Lower leg skin (tissue), 4 donors: Measurements from ENCODE around the gene TSPAN15. TPM values are rescaled to one million over a fixed set of nuclear protein-coding genes. Genes with fewer than 3 reads are reported as not detected.

Source experiments
- DNase-seq, 2 donors: peaks; one replicate each; pipeline ENCODE4 v3.0.0-alpha.2; 2019; ENCODE audit warnings: low spot score in 2 of 2
- H3K4me3 ChIP-seq: fragments of 200-600 bp; sonication (generic); 2 replicates; pipeline ENCODE4 v1.5.1; 2017; ENCODE audit warnings: mild to moderate bottlenecking, low read depth; ENCODE audit not compliant: poor library complexity, severe bottlenecking
- CTCF ChIP-seq, 3 donors: fragments of 450-650 bp; IDR thresholded peaks; one replicate each; pipeline ENCODE4 v1.5.1; 2016; ENCODE audit warnings: antibody characterized with exemption in 3 of 3, mild to moderate bottlenecking in 3 of 3, moderate library complexity in 2 of 3
- POLR2A ChIP-seq, 2 donors: fragments of 450-650 bp; IDR thresholded peaks; one replicate each; pipeline ENCODE4 v1.6.1; 2016 to 2017; ENCODE audit warnings: antibody characterized with exemption in 2 of 2, mild to moderate bottlenecking in 1 of 2, moderate library complexity in 1 of 2
- WGBS, 2 donors: methylation state at CpG; one replicate each; pipeline ENCODE4 v1.1.5; 2018; 5-methylcytosine and 5-hydroxymethylcytosine counted together
- intact Hi-C: fragments of 100-400 bp; cut with DNase I; formaldehyde crosslinking; loops from one replicate; pipeline ENCODE4 v1.15.0; 2023; ENCODE audit warnings: low total_unique reads
- total RNA-seq, 4 donors: library from RNA; depleted of rRNA; stranded (reverse); fragments of >200 nt; gene quantifications; one replicate each; pipeline ENCODE4 v1.1.0, GENCODE V29; 2016

Gene TSPAN15
- total RNA-seq, 4 donors from 2014 or later = 5.9 to 47.7 (median 13.0) TPM

GRCh38 chr10:69537449-69537848 lies 86.2 kb downstream of the TSPAN15 start:
- WGBS, 2 donors = 90 to 91% methylated on average over 6 of the region's 6 CpGs
- DNase-seq = no peak
- no peak overlapping the region for H3K4me3 ChIP-seq
- TF ChIP-seq POLR2A (IDR thresholded peaks at IDR 0.05) (no peak), CTCF (IDR thresholded peaks at IDR 0.05) (no peak)
- intact Hi-C loops = no loop called here

GRCh38 chr10:69538461-69538860 lies 87.2 kb downstream of the TSPAN15 start:
- WGBS, 2 donors = 69 to 79% methylated on average over 3 of the region's 3 CpGs
- intact Hi-C loops = no loop called here
- DNase-seq = no peak
- H3K4me3 ChIP-seq = no peak overlapping the region
- no peak for TF ChIP-seq CTCF (IDR thresholded peaks at IDR 0.05)
- no peak for TF ChIP-seq POLR2A (IDR thresholded peaks at IDR 0.05)

DNA sequence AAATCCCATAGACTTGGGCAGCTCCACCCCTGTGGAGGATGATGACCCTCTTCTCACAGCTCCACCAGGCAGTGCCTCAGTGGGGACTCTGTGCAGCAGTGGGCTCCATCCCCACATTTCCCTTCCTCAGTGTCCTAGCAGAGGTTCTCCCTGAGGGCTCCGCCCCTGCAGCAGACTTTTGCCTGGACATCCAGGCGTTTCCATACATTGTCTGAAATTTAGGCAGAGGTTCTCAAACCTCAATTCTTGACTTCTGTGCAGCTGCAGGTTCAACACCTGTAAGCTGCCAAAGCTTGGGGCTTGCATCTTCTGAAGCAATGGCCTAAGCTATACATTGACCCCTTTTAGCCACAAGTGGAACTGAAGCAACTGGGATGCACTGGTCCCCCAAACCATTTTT lies 90.2 kb downstream of the TSPAN15 start:
- TF ChIP-seq CTCF (IDR thresholded peaks at IDR 0.05) (no peak), POLR2A (IDR thresholded peaks at IDR 0.05) (no peak)
- H3K4me3 ChIP-seq = no peak overlapping the region
- intact Hi-C loops = no loop called here
- no peak for DNase-seq
- 52 to 94% methylated on average over 2 of the region's 2 CpGs for WGBS, 2 donors

DNA sequence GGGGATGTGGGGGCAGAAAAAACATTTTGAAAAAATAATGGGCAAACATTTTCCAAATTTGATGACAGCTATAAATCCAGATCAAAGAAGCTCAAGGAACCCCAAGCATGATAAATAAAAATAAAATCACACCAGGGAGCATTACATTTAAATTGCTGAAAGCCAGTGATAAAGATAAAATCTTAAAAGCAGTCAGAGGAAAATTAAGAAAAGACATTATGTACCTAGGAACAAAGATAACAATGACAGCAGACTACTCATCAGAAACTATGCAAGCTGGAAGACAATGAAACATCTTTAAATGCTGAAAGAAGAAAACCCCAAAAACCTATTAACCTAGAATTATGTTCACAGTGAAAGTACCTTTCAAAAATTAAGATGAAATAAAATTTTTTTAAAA lies 98.7 kb downstream of the TSPAN15 start:
- TF ChIP-seq CTCF (IDR thresholded peaks at IDR 0.05) (no peak), POLR2A (IDR thresholded peaks at IDR 0.05) (no peak)
- no peak for DNase-seq
- no peak overlapping the region for H3K4me3 ChIP-seq
- intact Hi-C loops = no loop called here

DNA sequence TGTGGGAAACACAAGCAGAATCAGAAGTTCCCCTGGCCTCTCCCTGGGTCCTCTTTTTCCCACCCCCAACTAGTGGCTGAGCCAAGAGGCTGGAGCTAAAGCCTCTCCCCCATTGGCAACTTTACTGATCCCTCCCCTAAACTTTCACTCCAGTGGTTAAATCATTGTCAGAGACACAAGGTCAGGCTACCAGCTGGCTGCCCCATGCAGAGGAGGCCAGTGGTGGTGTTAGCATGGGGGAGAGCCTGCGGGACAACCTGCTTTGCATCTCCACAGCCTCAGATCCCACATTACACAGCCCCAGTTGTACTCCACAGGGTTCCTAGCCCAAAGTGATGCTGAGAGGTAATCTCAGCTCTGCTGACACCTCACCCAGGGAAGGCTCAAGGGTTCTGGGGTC lies 101.0 kb downstream of the TSPAN15 start:
- H3K4me3 ChIP-seq = no peak overlapping the region
- intact Hi-C loops = no loop called here
- 43% methylated on average over 1 of the region's 1 CpG; no CpG with 5 or more reads in 1 of the 2 donors for WGBS, 2 donors
- TF ChIP-seq POLR2A (IDR thresholded peaks at IDR 0.05) (no peak), CTCF (IDR thresholded peaks at IDR 0.05) (no peak)
- DNase-seq = no peak

DNA sequence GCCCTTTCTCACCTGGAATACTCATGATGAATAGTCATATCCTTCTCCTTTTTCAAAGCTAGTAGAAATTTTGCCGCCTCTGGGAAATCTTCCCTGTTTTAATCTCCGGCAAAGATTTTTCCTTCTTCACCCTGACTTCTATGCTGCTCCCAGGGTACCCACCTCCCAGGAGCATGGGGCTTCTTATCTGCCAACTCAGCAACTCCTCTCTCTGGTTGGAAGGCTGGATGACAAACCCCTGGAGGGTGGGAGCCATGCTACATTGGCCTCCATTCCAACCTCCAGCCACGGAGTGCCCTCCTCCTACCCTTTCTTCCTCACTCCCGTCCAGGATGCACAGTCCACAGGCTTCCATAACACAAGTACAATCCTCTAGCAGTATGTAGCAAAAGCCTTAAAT lies 102.1 kb downstream of the TSPAN15 start:
- DNase-seq = peak in 1 of 2 donors; percentile 43
- 79 to 90% methylated on average over 4 of the region's 4 CpGs for WGBS, 2 donors
- no peak overlapping the region for H3K4me3 ChIP-seq
- TF ChIP-seq CTCF (IDR thresholded peaks at IDR 0.05) (no peak), POLR2A (IDR thresholded peaks at IDR 0.05) (no peak)
- intact Hi-C loops = no loop called here
